Effector CD4-positive, alpha-beta T cell (primary cell): ENCODE data around the gene MTMR2.

Experiments used
- DNase-seq: peaks from one replicate; pipeline ENCODE4 v3.0.0-alpha.2; 2020

MTMR2 gene

GRCh38 chr11:95805869-95806268 lies 118.0 kb downstream of the MTMR2 start:
- no peak for DNase-seq

- no peak for DNase-seq
Measured at GRCh38 chr11:95803973-95804372, 119.9 kb downstream of the MTMR2 start.

- no peak for DNase-seq
Measured at GRCh38 chr11:95802806-95803205, 121.1 kb downstream of the MTMR2 start.

- DNase-seq: no peak
Measured at GRCh38 chr11:95800438-95800837, 123.5 kb downstream of the MTMR2 start.

GRCh38 chr11:95799546-95799945 lies 124.4 kb downstream of the MTMR2 start:
- DNase-seq: no peak

GRCh38 chr11:95796501-95796900 lies 127.4 kb downstream of the MTMR2 start:
- DNase-seq: no peak

- no peak for DNase-seq
Measured at GRCh38 chr11:95795627-95796295, 128.1 kb downstream of the MTMR2 start.

- DNase-seq: no peak
Measured at GRCh38 chr11:95794086-95794485, 129.8 kb downstream of the MTMR2 start.

GRCh38 chr11:95793116-95793515 lies 130.8 kb downstream of the MTMR2 start:
- no peak for DNase-seq

GRCh38 chr11:95792700-95793099 lies 131.2 kb downstream of the MTMR2 start:
- no peak for DNase-seq

GRCh38 chr11:95792200-95792599 lies 131.7 kb downstream of the MTMR2 start:
- DNase-seq: no peak

GRCh38 chr11:95791709-95792033 lies 132.2 kb downstream of the MTMR2 start:
- DNase-seq: no peak

- peak; percentile 35 for DNase-seq
Measured at GRCh38 chr11:95790933-95791708, 132.8 kb downstream of the MTMR2 start.

- peak; percentile 93 for DNase-seq
Measured at GRCh38 chr11:95790123-95790932, 133.6 kb downstream of the MTMR2 start, which contains the start of gene CEP57. Gene CEP57, plus strand, starts transcription at chr11:95790498. Its CDS starts 201 bp downstream, at chr11:95790699.

- DNase-seq: peak; percentile 96
Measured at GRCh38 chr11:95789506-95790122, 134.3 kb downstream of the MTMR2 start, which contains the start of gene FAM76B. Gene FAM76B, minus strand, starts transcription at chr11:95789782. Its CDS starts 304 bp downstream, at chr11:95789478.

GRCh38 chr11:95788921-95789505 lies 134.9 kb downstream of the MTMR2 start:
- peak; percentile 27 for DNase-seq
